Fibroblast of skin of abdomen (primary cell): Measurements from ENCODE around the gene MTX1.
"Not testable (repeated sequence)": the region's sequence is repeated elsewhere in the genome, so short reads cannot be mapped to it uniquely, and the experiment has no call there.

Source experiments
- DNase-seq: peaks from one replicate; pipeline ENCODE4 v3.0.0-alpha.2; 2013

The MTX1 gene

DNA sequence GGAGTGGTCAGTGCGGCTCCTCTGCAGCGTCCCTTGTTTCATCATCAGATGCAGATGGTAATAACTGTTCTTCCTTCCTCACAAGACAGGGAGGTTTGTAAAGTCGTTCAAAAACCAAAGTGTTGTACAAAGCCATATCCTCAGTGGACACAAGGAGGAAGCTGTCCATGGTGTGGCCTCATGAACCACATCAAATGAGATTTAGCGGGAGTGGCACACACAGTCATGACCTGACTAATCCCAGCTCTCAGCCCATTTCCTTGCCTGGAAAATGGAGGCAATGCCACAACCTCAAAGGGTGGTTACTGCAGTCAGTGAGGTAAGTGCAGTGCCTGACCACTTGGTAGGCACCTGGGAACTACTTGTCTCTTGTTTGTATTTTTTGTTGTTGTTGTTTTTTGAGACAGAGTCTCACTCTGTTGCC lies 33.4 kb downstream of the MTX1 start:
- no peak for DNase-seq

DNA sequence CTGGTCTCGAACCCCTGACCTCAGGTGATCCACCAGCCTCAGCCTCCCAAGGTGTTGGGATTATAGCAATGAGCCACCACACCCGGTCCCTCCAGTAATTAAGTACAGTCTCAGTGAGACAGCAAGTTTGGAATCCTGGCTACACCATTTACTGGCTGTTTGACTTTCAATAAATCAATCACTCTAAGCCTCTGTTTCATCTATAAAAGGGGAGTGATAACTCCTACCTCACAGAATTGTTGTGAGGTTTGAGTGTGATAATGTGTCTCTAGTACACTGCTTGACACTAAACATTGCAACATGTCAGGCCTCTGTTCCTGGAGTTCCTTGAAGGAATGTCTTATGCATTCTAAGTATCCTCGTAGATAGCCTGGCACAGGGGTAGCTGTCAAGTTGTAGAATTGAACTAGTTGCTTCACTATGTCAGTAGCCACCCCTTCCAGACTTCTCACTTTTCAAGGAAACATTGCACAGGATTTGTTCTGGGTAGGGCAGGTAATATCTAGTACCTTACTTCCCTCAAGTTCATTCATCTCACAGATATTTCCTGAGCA lies 34.4 kb downstream of the MTX1 start:
- no peak for DNase-seq

DNA sequence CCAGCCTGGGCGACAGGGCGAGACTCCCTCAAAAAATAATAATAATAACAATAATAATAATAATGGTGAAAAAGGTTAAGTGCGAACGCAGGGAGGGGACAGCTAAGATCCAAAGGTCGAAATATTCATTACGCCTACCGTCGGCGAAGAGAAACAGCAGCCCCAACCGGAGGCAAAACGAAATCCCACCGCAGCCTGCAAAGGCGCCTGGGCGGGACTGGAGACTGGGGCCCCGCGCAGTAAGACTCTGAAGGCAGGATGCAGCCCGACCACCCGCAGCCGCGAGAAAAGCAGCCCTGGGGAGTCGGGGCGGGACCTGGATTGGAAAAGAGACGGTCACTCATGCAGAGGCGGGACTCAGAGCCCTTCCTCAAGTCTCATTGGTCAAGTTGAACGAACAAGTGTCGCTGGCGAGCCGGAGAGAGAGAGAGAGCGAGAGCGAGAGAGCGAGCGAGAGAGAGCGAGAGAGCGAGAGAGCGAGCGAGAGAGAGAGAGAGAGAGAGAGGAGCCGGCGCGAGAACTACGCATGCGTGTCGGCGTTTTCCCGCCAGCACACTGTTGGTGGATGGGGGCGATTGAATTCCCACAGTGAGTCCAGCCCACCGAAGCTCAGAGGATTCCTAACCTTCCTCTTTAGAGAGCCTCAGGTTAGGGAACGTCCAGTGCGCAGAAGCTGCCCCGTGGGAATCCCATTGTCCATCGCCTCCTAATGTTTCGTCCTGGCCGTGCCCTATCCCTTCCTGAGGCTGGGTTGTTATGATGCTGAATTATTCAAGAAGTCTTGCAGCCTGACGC lies 36.1 kb downstream of the MTX1 start:
- peak; percentile 100 for DNase-seq

DNA sequence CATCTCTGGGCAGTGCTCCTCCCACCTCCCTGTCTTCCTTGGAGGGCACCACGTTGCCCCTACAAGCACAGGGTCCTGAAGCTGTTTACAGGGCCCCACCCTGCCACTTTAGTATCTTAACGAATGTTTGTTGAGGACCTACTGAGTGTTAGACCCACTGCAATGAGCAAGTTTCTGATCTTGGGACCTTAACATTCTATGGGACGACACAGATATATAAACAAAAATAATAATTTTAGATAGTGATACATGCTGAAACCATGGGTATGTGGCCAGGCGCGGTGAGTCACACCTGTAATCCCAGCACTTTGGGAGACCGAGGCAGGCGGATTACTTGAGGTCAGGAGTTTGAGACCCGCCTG lies 36.6 kb downstream of the MTX1 start:
- no peak for DNase-seq

DNA sequence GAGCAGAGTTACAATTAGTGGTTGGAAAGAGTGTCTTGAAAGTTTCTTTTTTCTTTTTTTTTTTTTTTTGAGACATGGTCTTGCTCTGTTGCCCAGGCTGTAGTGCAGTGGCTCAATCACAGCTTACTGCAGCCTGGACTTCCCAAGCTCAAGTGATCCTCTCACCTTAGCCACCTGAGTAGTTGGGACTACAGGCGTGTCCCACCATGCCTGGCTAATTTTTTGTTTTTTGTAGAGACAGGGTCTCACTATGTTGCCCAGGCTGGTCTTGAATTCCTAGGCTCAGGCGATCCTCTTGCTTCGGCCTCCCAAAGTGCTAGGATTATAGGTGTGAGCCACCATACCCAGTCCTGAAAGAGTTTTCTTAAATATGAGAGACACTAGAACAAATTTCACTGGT lies 38.3 kb downstream of the MTX1 start:
- DNase-seq = not testable (repeated sequence)

DNA sequence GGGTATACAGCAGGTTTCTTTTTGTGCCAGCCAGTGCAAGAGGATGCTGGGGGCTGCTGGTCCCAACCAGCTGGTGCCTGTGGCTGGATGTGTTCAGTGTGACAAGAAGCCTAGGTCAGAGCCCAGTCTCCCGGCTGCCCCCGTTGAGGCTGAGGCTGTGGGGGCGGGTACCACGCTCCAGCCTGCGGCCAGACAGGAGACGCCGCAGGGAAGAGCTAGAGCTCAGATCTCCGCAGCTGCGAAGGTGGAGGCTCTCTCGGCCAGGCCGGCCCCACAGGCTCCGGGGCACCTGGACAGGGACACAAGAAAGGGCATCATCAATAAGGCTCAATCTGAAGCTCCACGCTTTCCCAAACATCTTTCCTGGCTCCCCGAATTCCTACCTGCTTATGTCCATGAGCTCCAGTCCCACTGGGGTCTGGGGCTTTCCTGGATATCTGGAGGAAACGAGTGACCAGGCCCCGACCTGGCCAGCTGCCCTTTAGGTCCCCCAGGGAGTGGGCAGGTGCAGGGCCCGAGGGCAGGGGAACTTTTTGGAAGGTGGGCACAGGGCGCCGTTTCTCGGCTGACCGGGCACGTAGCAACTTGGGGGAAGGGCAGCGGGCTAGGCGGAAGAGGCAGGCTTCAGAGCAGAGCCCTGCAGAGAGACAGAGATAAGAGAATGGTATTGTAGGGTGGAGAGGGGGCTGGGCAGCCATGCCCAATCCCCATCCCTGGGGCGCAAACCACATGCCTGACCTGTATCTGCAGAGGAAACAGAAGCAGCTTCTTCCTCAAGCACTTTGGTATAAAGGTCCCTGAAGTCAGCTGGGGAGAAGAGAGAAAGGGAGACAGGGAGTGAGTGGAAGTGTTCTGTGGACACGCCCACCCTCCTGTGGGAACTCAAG lies 39.4 kb downstream of the MTX1 start:
- DNase-seq = no peak

DNA sequence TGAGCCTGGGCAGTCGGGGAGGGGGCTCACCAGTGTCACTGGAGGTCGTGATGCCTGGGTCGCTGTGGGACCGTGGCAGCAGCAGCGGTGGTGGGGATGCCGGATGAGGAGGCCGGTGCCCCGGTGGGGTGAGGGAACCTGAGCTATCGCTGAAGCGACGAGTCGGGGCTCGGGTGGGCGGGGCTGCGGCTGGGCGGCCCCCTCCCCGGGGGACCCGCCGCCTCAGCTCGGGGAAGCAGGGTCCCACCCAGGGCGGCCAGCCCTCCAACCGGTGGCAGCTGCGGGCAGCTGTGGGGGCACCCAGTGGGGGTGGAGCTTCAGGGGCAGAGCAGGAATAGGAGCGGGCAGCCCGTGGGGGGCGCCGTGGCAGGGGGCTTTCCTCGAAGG lies 41.7 kb downstream of the MTX1 start:
- DNase-seq = no peak

DNA sequence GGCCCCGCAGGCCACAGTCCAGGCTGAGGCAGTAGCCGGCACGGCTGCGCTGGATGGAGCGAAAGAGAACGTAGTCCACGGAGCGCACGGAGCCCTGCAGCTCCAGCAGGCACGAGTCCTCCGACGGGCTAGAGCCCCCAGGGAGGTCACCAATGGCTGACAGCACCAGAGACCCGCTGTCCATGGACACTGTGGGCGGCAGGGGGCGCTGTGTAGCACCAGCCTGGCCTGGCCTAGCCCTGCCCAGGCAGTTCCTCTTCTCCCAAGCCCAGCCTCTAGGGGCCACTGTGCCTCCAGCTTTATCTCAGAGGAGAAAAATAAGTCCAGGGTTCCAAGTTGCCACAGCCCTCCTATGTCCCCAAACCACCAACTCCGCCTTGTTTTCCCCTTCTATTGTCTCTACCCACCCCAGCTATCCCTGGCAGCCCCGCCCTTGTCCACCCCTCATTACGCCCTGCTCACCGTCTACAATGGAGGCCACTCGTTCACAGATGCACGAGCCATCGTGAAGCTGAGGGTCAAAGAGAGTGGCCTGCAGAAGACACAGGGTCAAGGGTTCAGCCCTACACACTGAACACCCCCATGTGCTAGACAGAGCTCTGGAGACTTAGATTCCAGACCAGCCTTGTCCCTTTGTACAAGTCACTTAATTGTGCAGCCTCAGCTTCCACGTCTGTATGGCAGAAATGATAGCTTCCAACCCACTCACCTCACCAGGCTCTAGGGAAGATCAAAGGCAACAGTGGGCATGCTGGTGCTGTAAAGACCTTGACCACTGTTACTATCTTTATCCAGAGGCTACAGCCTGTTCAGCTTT lies 42.3 kb downstream of the MTX1 start:
- peak; percentile 89 for DNase-seq

DNA sequence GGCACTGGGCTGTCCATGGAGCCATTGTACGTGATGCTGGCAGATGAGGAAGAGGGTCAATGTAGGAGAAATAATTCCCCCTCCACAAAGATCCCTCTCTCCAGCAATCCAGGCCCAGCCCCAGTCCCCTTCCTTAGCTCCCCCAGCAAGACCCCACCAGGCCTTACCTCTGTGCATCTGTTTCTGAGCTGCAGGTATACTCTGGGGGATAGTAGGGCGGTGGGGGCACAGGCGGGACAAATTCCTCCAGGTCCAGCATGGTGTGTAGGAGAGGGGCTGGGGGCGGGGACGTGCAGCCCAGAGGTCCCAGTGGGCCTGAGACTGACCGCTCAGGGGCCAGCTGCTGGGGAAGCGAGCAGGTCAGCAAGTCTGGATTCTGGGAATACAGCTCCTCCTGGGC lies 43.1 kb downstream of the MTX1 start:
- DNase-seq = no peak

DNA sequence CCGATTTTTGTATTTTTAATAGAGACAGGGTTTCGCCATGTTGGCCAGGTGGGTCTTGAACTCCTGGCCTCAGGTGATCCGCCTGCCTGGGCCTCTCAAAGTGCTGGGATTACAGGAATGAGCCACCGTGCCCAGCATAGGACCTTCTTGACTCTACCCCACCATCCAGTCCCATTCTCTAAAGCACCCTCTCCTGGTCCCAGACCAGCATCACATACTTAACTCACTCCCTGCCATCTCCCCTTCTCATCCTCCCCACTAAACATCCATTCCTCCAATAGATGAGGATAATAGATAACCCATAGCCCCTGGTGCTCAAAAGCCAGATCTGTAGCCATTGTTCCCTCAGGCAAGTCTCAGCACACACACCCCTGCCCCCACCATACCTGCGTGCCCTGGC lies 44.7 kb downstream of the MTX1 start:
- no peak for DNase-seq

DNA sequence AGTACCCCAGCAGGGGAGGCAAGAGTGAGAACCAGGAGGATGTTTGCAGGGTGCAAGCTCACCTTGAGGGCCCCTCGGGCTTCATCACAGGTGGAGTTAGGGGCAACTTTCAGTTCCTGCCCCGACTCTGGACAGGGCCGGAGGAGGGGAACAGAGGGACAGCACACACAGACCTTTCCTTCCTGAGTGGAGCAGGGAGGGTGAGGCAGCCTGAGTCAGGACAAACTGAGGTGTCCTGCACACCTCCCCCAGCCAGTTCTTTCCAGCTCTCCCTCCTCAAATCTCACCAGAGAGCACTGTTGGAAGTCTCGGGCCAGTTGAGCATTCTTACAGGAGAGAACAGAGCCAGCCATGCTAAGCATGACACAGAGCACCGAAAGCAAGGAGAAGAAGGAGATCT lies 45.3 kb downstream of the MTX1 start:
- DNase-seq = no peak

DNA sequence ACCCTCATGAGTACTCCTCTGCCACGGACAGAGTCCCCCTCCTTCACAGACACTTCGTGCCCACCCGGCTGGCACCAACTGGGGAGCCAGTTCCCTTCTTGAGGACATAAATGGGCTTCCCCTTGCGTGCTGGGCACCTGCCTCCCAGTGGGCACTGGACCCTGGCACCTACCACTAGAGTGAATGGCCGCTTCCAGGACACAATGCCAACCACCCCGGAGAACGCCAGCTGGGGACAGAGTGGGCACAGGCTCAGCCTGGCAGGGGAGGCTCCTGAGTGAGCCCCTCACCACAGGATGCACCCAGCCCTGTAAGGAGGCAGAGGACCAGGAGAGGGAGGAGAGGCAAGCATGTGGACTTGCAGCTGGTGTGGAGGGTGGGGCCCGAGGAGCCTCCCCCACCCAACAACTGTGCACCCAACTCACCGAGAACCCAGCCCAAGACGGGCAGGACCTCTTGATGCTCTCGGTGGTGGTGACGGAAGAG lies 45.8 kb downstream of the MTX1 start:
- no peak for DNase-seq

DNA sequence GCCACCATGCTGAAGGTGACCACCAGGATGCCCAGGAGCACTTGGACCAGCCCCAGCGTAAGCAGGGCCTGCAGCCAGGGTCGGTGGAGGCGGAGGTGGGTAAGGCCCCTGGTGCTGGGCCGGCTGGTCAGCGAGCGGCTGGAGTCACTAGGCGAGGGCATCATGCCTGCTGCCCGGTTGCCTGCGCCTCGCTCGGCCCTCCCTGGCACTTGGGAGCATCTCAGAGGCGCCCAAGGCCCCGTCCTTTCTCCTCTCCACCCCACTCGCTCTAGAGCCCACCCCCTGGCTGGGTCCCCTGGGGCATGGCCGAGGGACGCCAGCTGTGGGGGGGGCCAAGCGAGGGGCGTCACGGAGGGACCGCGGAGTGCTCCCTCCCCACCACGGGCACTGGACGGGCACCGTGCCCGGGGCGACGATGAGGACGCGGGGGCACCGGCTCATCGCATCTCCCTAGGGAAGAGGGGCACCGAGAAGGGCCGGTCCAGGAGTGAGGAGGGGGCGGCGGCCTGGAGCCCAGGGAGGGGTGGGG lies 46.3 kb downstream of the MTX1 start:
- no peak for DNase-seq

DNA sequence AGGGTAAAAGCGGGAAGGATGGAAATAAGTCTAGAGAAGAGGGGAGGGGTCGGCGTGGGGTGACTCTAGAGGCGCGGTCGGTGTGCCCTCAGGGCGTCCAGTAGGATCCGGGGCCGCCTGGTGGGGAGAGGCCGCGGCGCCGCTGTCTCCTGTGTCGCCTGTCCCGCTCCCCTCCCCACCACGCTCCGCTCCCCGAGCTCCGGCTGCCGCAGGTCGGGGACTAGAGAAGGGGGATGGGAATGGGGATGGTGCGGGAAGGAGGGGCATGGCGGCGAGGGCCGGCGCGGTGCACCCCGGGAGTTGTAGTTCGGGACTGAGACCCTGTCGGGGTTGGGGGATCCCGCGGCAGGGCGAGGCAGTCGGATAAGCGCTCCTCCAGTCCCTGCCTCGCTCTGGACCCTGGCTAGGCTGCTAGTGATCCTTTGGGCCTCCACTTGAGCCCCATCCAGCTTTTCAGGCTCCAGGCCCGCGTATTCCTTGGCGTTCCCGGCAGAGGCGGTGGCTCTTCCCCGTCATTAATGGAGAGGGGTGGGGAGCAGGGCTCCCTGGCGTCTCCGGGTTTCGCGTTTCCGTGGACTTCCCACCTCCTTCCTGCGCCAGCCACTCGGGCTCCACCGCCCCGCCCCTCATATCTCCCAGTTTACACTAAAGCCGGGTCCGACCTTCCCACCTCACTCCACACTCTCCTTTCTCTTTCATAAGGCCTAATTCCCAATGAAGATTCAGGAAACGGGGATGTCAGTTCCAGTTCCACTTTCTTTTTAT lies 46.9 kb downstream of the MTX1 start, which contains the start of gene ENTREP3:
Gene ENTREP3, minus strand, starts transcription at position 241 of the 765 bp plus-strand sequence. CDS start 606 bp downstream, outside the sequence.
- DNase-seq = peak; percentile 80

DNA sequence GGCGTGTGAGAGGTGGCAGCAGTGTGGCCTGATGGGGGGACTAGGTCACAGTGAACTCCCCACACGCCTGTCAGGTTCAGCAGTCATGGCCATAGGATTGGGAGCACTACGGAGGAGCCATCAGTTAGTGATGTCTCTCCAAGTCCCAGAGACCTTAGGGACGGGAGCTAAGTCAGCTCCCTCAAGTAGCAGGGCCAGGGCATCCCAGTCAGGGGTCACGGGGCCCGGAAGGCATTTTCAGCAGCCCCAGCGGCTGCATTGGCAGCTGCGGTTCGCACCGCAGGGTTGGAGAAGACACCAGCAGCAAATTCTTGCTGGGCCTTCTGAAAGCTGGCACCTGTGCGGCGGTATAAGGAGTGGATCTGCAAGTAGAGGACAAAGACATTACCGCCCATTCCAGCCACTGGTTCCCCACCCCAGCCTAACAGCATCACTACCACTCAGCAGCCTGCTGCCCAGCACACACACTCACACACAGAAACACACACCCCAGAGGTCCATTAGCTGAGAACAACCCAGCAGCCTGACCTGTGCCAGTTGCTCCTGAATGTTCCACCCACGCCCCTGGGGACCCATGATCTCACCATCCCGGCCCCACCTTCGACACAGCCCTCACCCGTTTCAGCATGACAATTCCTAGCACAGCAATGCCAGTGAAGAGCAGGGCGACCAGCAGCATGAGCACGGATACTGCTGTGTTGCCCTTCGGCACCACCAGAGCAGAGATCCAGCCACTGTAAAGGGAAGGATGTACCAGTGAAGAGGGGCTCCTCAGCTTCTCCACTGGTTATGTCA lies 47.8 kb downstream of the MTX1 start:
- no peak for DNase-seq

DNA sequence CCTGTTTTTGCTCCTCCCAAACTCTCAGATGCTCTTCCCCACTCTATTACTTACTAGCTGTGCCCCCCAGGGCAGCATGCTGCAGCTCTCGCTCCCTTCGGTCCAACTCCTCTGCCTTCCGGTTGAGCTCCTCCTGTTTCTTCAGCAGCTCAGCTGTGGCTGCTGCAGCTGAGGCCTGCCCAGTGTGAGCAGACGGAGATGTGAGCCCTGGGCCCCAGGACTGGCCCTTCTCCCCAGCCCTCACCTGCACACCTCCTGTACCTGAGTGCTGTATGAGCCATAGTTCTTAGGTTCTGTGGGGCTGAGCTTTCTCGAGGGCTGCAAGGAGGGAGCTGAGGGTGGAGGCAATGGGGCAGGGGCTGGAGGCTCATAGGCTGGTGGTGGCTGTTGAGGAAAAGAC lies 51.8 kb downstream of the MTX1 start:
- no peak for DNase-seq

DNA sequence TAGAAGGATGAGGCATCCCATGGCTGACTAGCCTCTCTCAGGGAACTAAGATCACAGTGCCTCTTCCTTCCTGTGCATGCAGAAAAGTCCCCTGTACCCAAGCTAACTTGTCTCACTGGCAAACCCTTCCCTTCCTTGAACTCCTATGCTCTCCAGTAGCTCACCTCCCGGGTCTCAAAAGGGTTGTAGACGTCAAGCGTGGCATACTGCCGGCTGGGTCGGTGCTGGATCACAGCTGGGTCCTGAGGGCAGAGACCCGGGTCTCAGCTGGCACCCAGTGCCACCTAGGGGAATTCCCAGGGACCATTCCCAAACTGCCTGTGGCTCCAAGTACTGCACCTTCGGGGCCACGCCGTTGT lies 53.0 kb downstream of the MTX1 start:
- DNase-seq = no peak

DNA sequence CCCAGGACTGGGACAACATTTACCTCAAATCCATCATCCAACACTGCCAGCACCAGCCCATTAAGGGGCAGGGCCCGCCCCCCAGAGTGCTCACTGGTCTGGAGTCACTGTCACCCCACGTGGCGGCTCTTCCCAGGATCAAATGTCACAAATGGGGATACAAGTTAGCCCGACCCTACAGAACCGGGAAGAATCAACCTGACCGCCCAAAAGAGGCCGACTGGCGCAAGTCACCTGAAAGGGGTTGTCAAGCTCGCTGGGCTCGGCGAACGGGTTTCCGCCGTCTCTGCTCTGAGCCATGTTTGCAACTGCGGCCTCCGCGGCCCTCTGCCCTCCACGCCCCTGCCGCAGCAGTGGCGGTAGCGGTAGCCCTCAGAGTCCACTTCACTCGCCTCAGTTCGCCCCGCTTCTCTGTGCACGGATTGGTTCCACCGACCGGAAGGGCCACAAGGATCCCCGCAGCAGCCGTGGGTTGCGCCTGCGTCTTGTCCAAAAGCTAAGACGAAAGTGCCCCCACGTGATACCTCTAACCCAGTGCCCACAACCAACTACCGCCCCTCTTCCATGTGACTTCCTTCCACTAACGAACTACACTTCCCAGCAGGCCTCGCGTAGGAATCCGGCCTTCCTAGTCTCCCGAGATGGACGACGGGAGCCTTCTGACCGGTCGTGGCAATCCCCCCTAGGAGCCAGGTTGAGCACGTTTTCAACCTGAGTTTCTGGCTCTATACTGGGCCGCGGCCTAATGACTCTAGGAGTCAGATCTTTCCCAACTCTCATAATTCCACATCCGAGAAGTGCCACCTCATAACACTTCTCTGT lies 53.6 kb downstream of the MTX1 start, which contains the start of gene SCAMP3:
Gene SCAMP3, minus strand, starts transcription at position 509 of the 822 bp plus-strand sequence. Its CDS starts 209 bp downstream, at position 300.
- peak; percentile 98 for DNase-seq

DNA sequence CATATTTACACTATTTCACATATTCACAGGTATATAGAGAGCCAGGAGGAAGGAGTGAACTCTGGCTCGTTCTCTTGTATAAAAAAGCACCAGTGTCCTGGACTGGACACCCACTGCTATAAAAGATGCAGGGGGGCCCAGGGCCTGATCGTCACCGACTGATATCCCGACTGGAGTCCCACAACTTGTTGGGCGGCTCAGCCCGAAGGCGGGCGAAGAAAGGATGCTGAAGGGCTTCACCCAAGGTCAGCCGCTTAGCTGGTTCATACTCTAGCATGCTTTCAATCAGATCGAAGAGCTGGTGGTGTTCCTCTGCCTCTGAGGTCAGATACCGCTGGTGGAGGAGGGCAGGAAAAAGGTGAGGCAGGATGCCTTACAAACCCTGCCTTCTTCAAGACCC lies 54.6 kb downstream of the MTX1 start:
- DNase-seq = no peak
